Measurements from ENCODE around the gene DMRT1. TPM values are rescaled to one million over a fixed set of nuclear protein-coding genes. Genes with fewer than 3 reads are reported as not detected.

DMRT1 gene
- polyA plus RNA-seq, 4 donors: not detected

DNA sequence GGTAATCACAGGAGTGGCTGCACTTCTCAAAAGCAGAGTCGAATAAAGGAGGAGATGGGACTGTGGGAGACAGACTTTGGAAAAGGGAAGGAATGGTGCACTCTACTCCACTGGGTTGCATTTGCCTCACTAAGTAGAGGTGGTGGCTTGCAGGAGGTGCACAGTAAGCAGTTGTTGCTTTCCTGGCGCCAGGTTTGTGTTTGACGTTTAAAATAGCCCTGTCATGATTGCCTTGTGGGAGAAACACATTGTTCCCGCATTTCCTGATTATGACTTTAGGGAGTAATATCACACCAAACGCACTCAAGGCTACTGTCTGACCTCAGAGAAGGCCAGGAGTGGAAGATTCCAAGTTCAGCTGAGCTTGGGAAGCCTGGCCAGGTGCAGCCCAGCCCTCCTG lies 36.7 kb downstream of the DMRT1 start:
- H3K27me3 ChIP-seq (ENCODE audit: control insufficient read depth in 3 of 3, insufficient read depth in 3 of 3, low read length in 3 of 3): peaks cover 0 to 5% (median 3%) of the 10 kb centered on the region in 3 donors
- no peak for FAIRE-seq
- WGBS, 3 donors: 20 to 46% (median 21%) methylated on average over 5 of the region's 5 CpGs

DNA sequence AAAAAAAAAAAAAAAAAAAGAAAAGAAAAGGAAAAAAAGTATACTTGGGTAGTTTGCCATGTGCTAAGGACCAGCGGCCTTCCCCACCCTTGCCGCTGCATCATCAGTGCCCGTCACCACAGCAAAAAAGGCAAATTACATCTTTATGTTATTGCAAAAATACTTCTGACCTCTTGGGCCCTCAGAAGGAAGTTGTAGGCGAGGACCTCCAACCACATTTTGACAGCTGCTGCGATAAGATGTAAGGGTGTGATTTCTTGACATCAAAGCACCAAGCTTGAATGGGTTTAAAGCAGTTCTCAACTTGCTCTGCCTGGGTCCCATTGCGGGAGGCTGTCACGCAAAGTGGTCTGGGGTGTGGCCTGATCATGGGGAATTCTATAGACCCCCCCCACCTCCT lies 39.2 kb downstream of the DMRT1 start:
- Histone ChIP-seq H3K27ac (ENCODE audit: low read depth in 1 of 3, low read length in 2 of 3) (no peak overlapping the region), H3K4me3 (ENCODE audit: low read depth in 1 of 3, low read length in 3 of 3) (no peak overlapping the region), H3K36me3 (ENCODE audit: control insufficient read depth in 3 of 3, insufficient read depth in 2 of 3, low read depth in 1 of 3, low read length in 3 of 3) (no peaks in the 10 kb centered on the region), H3K4me1 (ENCODE audit: control insufficient read depth in 3 of 3, insufficient read depth in 2 of 3, low read depth in 1 of 3, low read length in 2 of 3) (no peaks in the 10 kb centered on the region), H3K27me3 (ENCODE audit: control insufficient read depth in 3 of 3, insufficient read depth in 3 of 3, low read length in 3 of 3) (peaks cover 0 to 6% (median 3%) of the 10 kb centered on the region in 3 donors), H3K9me3 (ENCODE audit: control insufficient read depth in 2 of 2, insufficient read depth in 1 of 2, low read depth in 1 of 2, low read length in 1 of 2) (no peaks in the 10 kb centered on the region)
- no peak for DNase-seq
- WGBS, 3 donors: 68 to 79% (median 73%) methylated on average over 7 of the region's 7 CpGs
- FAIRE-seq: no peak

More for the DNA sequence above, 36.7 kb downstream of the DMRT1 start:
- H3K4me3 ChIP-seq (ENCODE audit: low read depth in 1 of 3, low read length in 3 of 3): no peak overlapping the region
- H3K9me3 ChIP-seq (ENCODE audit: control insufficient read depth in 2 of 2, insufficient read depth in 1 of 2, low read depth in 1 of 2, low read length in 1 of 2): no peaks in the 10 kb centered on the region
- DNase-seq: no peak
- no peak overlapping the region for H3K27ac ChIP-seq (ENCODE audit: low read depth in 1 of 3, low read length in 2 of 3)
- H3K36me3 ChIP-seq (ENCODE audit: control insufficient read depth in 3 of 3, insufficient read depth in 2 of 3, low read depth in 1 of 3, low read length in 3 of 3): no peaks in the 10 kb centered on the region
- H3K4me1 ChIP-seq (ENCODE audit: control insufficient read depth in 3 of 3, insufficient read depth in 2 of 3, low read depth in 1 of 3, low read length in 2 of 3): no peaks in the 10 kb centered on the region

DNA sequence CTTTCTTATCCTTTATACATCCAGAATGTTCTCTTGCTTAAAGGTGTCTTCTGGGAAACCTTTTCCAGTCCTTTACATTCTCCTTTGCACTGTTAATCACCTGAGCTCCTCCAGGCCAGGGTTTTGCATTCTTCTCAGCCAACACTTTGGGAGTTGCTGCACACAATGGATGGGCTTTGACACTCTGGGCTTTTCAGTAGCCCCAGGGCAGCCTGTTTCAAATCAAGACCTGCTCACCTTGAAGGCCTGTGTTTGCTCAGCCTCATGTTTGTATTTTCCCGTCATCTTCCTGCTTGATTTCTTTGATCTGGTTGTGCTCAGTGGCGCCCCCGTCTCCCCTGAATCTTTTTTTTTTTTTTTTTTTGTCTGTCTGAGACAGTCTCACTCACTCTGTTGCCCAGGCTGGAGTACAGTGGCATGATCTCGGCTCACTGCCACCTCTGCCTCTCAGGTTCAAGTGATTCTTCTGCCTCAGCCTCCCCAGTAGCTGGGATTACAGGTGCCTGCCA lies 41.0 kb downstream of the DMRT1 start:
- H3K4me1 ChIP-seq (ENCODE audit: control insufficient read depth in 3 of 3, insufficient read depth in 2 of 3, low read depth in 1 of 3, low read length in 2 of 3): no peaks in the 10 kb centered on the region
- no peak overlapping the region for H3K27ac ChIP-seq (ENCODE audit: low read depth in 1 of 3, low read length in 2 of 3)
- FAIRE-seq: no peak
- no peak for DNase-seq
- no peaks in the 10 kb centered on the region for H3K9me3 ChIP-seq (ENCODE audit: control insufficient read depth in 2 of 2, insufficient read depth in 1 of 2, low read depth in 1 of 2, low read length in 1 of 2)
- no peaks in the 10 kb centered on the region for H3K36me3 ChIP-seq (ENCODE audit: control insufficient read depth in 3 of 3, insufficient read depth in 2 of 3, low read depth in 1 of 3, low read length in 3 of 3)
- 23 to 29% (median 26%) methylated on average over 4 of the region's 4 CpGs for WGBS, 3 donors
- peaks cover 0 to 3% (median 2%) of the 10 kb centered on the region in 3 donors for H3K27me3 ChIP-seq (ENCODE audit: control insufficient read depth in 3 of 3, insufficient read depth in 3 of 3, low read length in 3 of 3)
- no peak overlapping the region for H3K4me3 ChIP-seq (ENCODE audit: low read depth in 1 of 3, low read length in 3 of 3)

DNA sequence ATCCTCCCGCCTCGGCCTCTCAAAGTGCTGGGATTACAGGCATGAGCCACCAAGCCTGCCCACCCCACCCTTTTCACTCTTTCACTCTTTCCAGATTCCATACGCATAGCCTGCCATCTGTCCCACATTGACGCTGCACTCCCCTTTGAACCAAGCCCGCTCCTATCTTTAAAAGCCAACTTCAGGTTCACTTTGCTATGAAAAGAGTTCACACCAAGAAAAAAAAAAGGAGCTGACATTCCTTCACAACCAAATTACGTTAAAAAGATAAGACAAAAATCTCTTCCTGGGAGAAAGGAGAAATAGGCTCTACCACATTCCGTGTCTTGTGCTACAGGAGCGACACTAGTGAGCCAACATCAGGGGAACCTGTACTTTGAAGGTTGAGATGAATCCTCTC lies 41.5 kb downstream of the DMRT1 start:
- no peak for DNase-seq
- peaks cover 0 to 3% (median 2%) of the 10 kb centered on the region in 3 donors for H3K27me3 ChIP-seq (ENCODE audit: control insufficient read depth in 3 of 3, insufficient read depth in 3 of 3, low read length in 3 of 3)
- FAIRE-seq: no peak
- no peaks in the 10 kb centered on the region for H3K36me3 ChIP-seq (ENCODE audit: control insufficient read depth in 3 of 3, insufficient read depth in 2 of 3, low read depth in 1 of 3, low read length in 3 of 3)
- WGBS, 3 donors: 58 to 80% (median 68%) methylated on average over 8 of the region's 8 CpGs
- H3K27ac ChIP-seq (ENCODE audit: low read depth in 1 of 3, low read length in 2 of 3): no peak overlapping the region
- no peak overlapping the region for H3K4me3 ChIP-seq (ENCODE audit: low read depth in 1 of 3, low read length in 3 of 3)
- no peaks in the 10 kb centered on the region for H3K4me1 ChIP-seq (ENCODE audit: control insufficient read depth in 3 of 3, insufficient read depth in 2 of 3, low read depth in 1 of 3, low read length in 2 of 3)
- no peaks in the 10 kb centered on the region for H3K9me3 ChIP-seq (ENCODE audit: control insufficient read depth in 2 of 2, insufficient read depth in 1 of 2, low read depth in 1 of 2, low read length in 1 of 2)

DNA sequence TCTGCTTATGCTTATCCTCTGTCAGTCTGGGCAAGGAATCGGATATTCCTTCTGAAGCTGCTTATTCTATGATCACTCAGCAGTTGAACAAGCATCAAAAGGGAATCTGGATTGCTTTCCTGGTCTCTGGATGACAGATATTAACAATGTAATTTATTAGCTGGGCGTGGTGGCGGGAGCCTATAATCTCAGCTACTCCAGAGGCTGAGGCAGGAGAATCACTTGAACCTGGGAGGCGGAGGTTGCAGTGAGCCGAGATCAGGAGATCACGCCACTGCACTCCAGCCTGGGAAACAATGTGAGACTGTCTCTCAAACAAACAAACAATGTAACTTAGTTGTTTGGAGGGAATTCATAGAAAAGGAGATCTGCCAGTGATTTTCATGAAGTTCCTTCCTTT lies 45.4 kb downstream of the DMRT1 start:
- Histone ChIP-seq H3K4me3 (ENCODE audit: low read depth in 1 of 3, low read length in 3 of 3) (no peak overlapping the region), H3K27ac (ENCODE audit: low read depth in 1 of 3, low read length in 2 of 3) (no peak overlapping the region), H3K4me1 (ENCODE audit: control insufficient read depth in 3 of 3, insufficient read depth in 2 of 3, low read depth in 1 of 3, low read length in 2 of 3) (no peaks in the 10 kb centered on the region), H3K9me3 (ENCODE audit: control insufficient read depth in 2 of 2, insufficient read depth in 1 of 2, low read depth in 1 of 2, low read length in 1 of 2) (no peaks in the 10 kb centered on the region), H3K36me3 (ENCODE audit: control insufficient read depth in 3 of 3, insufficient read depth in 2 of 3, low read depth in 1 of 3, low read length in 3 of 3) (no peaks in the 10 kb centered on the region), H3K27me3 (ENCODE audit: control insufficient read depth in 3 of 3, insufficient read depth in 3 of 3, low read length in 3 of 3) (peaks cover 0 to 2% (median 2%) of the 10 kb centered on the region in 3 donors)
- no peak for FAIRE-seq
- no peak for DNase-seq
- WGBS, 3 donors: 27 to 64% (median 39%) methylated on average over 6 of the region's 6 CpGs

DNA sequence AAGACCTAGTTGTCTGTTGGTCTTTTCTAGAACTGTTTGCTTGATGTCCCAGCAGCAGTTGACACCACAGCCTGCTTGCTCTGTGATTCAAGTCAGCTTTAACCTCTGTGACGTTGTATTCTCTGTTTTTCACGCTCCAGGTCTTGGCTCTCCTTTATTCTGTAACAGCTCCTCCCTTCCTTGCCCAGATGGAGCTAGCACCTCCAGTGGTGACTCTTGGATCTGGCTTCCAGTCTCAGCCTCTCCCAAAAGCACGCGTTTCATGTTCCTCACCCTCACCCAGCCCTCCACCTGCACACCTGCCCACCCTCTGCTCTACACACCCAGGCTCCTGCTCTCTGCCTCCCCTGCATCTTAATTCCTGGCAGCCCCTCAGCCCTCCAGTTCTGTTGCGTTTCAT lies 50.6 kb downstream of the DMRT1 start:
- FAIRE-seq (no peak), DNase-seq (no peak)
- WGBS, 3 donors: 68 to 85% (median 73%) methylated on average over 5 of the region's 5 CpGs
- no peak overlapping the region for H3K27ac ChIP-seq (ENCODE audit: low read depth in 1 of 3, low read length in 2 of 3)
- H3K27me3 ChIP-seq (ENCODE audit: control insufficient read depth in 3 of 3, insufficient read depth in 3 of 3, low read length in 3 of 3): no peaks in the 10 kb centered on the region
- no peaks in the 10 kb centered on the region for H3K9me3 ChIP-seq (ENCODE audit: control insufficient read depth in 2 of 2, insufficient read depth in 1 of 2, low read depth in 1 of 2, low read length in 1 of 2)
- no peak overlapping the region for H3K4me3 ChIP-seq (ENCODE audit: low read depth in 1 of 3, low read length in 3 of 3)
- no peaks in the 10 kb centered on the region for H3K4me1 ChIP-seq (ENCODE audit: control insufficient read depth in 3 of 3, insufficient read depth in 2 of 3, low read depth in 1 of 3, low read length in 2 of 3)
- H3K36me3 ChIP-seq (ENCODE audit: control insufficient read depth in 3 of 3, insufficient read depth in 2 of 3, low read depth in 1 of 3, low read length in 3 of 3): no peaks in the 10 kb centered on the region

DNA sequence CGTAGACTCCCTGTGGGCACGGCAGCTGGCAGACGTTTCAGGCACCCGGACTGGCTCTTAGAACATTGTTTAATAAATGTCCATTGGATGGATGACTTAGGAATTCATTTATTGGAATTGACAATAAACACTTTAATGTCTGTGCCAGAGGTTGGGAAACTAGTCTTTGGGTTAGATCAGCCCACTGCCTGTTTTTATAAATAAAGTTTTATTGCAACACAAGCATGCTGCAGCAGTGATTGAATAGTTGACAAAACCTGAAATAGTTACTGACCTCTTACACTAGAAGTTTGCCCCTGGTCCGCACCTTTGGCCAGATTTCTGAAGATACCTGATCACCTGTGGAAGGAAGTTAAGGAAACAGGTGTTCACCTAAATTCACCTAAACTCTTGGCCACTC lies 51.6 kb downstream of the DMRT1 start:
- DNase-seq (no peak), FAIRE-seq (no peak)
- Histone ChIP-seq H3K36me3 (ENCODE audit: control insufficient read depth in 3 of 3, insufficient read depth in 2 of 3, low read depth in 1 of 3, low read length in 3 of 3) (no peaks in the 10 kb centered on the region), H3K27ac (ENCODE audit: low read depth in 1 of 3, low read length in 2 of 3) (no peak overlapping the region), H3K4me3 (ENCODE audit: low read depth in 1 of 3, low read length in 3 of 3) (no peak overlapping the region), H3K9me3 (ENCODE audit: control insufficient read depth in 2 of 2, insufficient read depth in 1 of 2, low read depth in 1 of 2, low read length in 1 of 2) (no peaks in the 10 kb centered on the region), H3K27me3 (ENCODE audit: control insufficient read depth in 3 of 3, insufficient read depth in 3 of 3, low read length in 3 of 3) (no peaks in the 10 kb centered on the region), H3K4me1 (ENCODE audit: control insufficient read depth in 3 of 3, insufficient read depth in 2 of 3, low read depth in 1 of 3, low read length in 2 of 3) (no peaks in the 10 kb centered on the region)
- WGBS, 3 donors: 84 to 88% (median 87%) methylated on average over 5 of the region's 5 CpGs

DNA sequence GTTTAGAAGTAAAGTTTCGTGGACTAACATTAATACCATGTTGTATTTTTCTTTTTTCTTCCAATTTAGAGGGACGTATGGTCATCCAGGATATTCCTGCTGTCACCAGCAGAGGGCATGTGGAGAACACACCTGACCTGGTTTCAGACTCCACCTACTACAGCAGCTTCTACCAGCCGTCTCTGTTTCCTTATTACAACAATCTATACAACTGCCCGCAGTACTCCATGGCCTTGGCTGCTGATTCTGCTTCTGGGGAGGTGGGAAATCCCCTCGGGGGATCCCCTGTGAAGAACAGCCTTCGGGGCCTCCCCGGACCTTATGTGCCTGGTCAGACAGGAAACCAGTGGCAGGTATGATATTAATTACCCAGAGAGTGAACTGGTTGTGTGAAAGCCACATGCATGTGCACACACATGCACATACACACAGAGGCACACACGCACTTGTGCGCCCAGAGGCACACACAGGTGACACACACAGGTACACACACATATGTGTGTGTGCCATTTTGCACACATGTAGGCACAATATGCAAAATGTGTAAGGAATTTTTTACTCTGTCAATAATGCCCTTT lies 52.4 kb downstream of the DMRT1 start:
- no peaks in the 10 kb centered on the region for H3K4me1 ChIP-seq (ENCODE audit: control insufficient read depth in 3 of 3, insufficient read depth in 2 of 3, low read depth in 1 of 3, low read length in 2 of 3)
- H3K9me3 ChIP-seq (ENCODE audit: control insufficient read depth in 2 of 2, insufficient read depth in 1 of 2, low read depth in 1 of 2, low read length in 1 of 2): no peaks in the 10 kb centered on the region
- no peak for FAIRE-seq
- no peak overlapping the region for H3K4me3 ChIP-seq (ENCODE audit: low read depth in 1 of 3, low read length in 3 of 3)
- no peak overlapping the region for H3K27ac ChIP-seq (ENCODE audit: low read depth in 1 of 3, low read length in 2 of 3)
- peak; percentile 66 to 71 for DNase-seq
- peaks cover 0 to 4% (median 0%) of the 10 kb centered on the region in 3 donors for H3K27me3 ChIP-seq (ENCODE audit: control insufficient read depth in 3 of 3, insufficient read depth in 3 of 3, low read length in 3 of 3)
- no peaks in the 10 kb centered on the region for H3K36me3 ChIP-seq (ENCODE audit: control insufficient read depth in 3 of 3, insufficient read depth in 2 of 3, low read depth in 1 of 3, low read length in 3 of 3)
- WGBS, 3 donors: 4 to 13% (median 5%) methylated on average over 9 of the region's 9 CpGs
